GM18499 (cell line): ENCODE results near the gene SLC28A1.
A peak's percentile ranks its signal among the peaks of the same experiment; 100 is the strongest.
"Not testable (repeated sequence)": the region's sequence is repeated elsewhere in the genome, so short reads cannot be mapped to it uniquely, and the experiment has no call there.

ENCODE experiments used
- ATAC-seq: cut with Tn5 transposase; IDR thresholded peaks from one replicate; pipeline ENCODE4 v1.9.1; 2021; ENCODE audit warnings: moderate number of reproducible peaks; ENCODE audit not compliant: insufficient read depth, unreplicated experiment

The SLC28A1 gene

DNA sequence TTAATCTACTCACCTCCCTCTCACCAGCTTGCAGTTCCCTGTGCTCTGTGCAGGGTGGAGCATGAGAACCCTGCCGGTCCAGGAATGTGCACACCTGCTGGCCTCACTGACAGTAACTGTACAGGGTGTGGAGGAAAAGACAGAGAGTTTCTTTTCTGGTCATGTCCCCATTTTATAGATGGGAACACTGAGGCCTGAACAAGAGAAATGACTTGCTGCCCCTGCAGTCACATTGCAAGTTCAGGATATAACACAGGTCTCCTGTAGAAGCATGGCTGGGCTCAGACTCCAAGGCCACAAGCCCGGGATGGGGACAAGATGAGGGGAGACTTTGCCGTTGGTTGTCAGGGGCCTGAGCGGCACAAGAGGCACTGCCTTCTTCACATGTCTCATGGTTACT is 23.3 kb downstream of the SLC28A1 start:
- no peak for ATAC-seq

DNA sequence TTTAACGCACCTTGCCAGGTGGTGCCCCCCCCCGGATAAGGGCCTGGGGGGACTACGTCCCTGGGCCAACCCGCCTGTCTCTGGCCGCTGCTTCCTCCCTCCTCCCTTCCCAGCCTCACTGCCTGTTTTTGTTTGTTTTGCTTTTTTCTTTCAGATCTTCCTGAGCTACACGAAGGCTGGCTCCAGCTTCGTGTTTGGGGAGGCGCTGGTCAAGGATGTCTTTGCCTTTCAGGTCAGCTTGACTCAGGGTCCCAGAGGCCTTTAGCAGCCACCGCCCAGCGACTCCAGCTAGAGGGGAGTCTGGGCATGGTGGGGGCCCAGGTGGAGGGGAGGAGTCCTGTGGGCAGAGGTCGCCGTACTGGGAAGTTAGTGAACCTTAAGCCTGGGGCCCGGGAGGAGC is 24.1 kb downstream of the SLC28A1 start:
- no peak for ATAC-seq

DNA sequence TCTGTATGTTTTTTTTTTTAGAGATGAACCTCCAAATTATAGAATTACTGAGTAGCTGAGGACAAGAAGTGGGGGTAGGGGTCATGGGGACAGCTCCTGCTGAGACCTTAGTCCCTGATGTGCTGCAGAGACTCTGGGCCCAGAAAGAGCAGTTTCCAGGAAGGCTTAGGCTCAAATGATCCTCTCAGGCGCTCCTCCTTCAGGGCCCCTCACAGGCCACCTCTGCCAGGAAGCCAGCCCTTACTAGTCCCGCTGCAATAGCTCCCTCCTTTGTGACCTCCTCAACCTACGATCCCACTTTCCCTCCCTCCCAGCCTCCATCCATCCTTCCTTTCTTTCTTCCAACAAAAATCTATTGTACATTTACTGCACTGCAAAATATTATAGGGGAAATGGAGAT is 24.6 kb downstream of the SLC28A1 start:
- ATAC-seq, result no peak

DNA sequence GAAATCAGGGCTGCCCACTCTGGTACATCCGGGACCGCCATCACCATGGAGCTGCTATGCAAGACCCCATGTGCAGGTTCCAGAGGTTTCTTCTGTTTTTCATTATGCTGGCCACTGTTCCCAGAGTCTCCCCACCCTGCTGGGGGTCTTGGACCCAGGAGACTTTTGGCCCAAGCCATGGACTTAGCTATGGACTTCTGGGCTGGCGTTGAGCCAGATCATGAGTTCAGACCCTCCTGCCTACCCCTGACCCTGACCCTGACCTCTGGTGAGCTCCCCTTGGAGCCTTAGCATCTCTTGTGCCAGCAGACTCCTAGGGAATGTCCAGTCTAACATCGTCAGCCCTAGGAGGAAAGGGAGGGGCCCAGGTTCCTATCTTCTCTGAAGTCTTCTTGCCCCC is 25.3 kb downstream of the SLC28A1 start:
- no peak for ATAC-seq

DNA sequence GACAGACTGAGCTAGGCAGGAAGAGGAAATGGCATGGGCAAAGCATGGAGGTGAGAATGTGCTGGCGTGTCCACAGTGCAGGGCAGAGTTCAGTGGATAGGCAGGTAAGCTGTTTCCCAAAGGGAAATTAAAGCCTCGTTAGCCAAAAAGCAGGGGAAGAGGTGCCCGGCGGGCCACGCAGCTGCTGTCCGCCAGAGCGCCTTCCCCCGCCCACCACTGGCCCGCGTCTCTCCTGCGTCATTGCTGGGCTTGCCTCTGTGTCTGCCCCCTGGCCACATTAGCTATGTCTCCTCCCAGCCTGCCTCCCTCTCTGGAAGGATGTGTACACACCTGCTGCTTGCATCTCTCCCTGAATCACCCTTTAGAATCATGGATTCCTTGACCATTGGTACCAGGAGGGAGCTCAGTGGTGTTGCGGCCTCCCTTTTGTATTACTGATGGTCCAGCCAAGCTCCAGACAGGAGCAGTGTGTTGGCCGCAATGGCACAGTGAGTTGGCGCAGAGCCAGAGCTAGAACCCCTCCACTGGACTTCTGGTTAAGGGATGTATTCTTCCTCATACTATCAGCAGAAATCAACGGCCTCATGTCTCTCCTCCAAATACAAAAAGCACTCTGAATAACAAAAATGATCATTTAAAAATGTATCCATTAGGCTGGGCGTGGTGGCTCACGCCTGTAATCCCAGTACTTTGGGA is 26.6 kb downstream of the SLC28A1 start:
- ATAC-seq, result no peak

DNA sequence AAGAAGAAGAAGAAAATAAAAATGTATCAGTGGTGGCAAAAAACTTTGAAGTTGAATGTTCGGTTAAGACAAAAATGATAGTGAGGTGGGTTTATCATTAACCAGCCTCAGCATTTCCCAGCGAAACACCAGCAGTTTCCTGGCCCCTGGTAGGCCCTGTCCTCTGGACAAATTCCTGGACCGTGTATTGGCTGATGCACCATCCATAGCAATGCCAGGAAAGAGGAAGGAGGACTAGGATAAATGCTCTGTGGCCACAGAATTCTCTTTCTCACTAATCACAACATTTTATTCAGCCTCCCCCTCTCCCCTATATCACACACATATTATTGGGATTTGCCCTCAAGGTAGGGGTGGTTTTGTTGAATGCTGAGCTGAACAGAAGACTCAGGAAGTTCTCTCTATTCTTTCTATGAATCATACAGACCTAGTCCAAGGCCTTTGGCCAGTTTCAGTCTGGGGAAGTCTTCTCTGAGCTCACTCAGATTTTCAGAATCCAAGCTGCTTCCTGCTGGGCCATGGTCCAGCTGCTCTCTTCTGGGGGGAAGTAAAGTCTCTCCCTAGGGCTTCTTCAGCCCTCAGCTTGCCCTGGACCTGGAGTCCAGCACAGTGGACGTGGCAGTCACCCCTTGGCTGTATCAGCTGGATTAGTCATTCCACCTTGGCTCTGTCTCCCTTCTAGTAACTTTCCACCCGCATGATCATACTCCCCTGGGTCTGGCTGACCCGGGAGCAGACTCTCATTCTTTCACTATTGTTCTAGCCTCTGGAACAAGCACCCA is 27.6 kb downstream of the SLC28A1 start:
- no peak for ATAC-seq

DNA sequence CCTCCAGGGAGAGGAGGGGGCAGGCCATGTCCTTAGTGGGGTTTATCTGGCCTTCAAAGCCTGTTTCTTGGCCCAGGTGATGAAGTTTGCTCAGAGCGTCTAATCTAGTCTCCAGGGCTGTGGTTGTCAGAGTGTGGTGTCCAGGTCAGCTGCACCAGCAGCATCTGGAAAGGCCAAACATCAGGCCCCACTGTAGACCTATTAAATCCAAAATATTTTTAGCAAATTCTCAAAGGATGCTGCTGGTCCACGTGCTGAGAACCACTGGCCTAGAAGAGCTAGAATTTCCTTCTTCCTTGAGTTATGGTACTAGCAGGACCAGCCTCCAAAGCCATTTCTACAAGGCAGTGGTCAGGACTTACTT is 28.9 kb downstream of the SLC28A1 start:
- ATAC-seq, result no peak

DNA sequence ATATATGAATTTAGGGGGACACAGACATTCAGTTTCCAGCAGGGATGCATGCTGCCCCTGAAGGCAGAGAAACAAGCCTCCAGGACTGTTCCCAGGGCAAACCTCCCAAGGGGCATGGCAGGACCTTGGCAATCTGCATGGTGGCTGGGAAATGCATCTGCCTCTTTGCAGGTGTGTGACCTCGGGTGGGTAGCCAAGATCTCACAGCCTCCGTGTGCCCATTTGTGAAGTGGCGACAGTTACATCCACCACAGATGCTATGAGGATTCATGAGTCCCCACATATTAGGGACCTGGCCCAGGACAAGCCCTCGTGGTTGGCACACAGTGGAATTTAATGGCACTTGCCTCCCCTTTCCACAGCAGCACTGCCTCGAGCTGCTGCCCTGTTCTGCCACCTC is 29.9 kb downstream of the SLC28A1 start:
- no peak for ATAC-seq

DNA sequence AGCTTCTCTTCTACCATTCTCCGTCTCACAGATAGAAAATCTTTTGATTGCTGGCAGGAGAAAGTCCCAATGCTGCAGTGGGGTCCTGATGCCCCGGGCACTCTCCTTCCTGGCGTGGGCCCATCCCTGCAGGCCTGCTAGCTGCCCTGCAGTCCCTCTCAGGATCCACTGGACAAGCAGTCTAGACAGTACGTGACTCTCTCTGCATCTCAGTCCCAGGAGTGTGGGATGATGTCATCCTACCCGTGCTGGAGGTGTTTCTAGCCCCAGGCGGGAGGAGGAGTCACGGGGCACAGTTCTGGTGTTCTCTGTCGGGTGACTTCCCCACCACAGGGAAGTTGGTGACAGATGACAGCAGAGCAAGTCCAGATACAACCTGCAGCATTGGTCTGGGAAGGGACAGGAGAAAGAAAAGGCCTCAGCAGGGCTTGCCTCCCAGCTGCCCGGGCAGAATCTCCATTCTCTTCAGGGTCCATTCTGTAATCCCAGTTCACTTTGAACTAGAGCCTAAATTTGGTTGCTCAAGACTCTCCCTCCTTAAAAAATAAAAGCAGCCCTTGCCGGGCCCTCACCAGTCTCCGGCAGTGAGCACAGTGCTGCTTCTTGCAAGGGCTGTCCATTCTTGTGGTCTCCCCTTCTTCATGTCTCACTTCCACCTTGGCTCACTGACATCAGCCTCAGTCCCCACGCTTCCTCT is 30.6 kb downstream of the SLC28A1 start:
- ATAC-seq, result peak; percentile 86

DNA sequence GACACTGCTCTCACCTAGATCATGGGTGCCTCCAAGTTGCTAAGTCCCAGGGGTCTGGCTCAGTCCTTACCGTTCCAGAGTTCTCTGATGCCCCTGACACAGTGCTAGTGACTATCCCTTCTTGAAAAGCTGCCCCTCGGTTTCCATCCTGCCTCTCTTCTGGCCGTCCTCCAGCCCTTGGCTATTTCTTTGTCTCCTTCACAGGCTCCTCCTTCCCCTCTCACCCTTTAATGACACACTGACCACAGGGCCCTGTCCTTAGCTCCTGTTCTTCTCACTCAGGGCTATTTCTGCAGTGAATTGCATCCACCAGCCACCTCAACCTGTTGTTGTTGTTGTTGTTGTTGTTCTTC is 31.1 kb downstream of the SLC28A1 start:
- no peak for ATAC-seq

DNA sequence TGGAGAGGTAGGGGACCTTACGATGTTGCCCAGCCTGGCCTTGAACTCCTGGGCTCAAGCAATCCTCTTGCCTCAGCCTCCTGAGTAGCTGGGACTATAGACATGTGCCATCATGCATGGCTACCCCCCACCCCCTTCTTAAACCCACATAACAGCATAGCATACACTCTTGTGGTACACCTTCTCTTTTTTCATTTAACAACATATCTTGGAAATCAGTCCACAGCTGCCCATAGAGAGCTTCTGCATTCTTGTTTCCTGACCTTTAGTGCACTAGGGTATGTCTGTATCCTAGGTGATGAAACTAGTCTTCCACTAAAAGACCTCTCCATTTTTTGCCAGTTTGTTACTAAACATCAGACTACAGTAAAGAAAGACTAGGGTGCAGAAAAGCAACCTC is 33.0 kb downstream of the SLC28A1 start:
- no peak for ATAC-seq

DNA sequence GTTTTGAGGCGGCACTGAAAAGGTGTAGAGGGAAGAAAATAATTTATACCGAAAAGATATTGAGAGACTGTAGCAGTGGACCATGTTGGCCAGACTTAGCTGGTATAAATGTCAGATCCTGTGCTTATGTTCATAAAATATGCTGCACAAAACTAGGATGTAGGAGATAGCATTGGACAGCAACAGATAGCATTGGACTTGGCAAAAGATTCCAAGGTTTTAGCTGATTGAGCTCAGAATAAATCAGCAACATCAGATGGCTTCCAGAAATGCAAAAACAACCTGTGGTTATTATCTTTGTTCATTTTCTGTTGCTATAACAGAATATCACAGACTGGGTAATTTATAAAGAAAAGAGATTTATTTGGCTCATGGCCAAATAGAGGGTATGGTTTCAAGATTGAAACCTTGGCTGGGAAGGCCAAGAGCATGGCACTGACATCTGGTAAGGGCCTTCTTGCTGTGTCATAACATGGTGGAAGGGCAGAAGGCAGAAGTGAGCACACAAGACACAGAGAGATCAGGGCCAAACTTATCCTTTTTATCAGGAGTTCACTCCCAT is 34.7 kb downstream of the SLC28A1 start:
- ATAC-seq, result no peak

DNA sequence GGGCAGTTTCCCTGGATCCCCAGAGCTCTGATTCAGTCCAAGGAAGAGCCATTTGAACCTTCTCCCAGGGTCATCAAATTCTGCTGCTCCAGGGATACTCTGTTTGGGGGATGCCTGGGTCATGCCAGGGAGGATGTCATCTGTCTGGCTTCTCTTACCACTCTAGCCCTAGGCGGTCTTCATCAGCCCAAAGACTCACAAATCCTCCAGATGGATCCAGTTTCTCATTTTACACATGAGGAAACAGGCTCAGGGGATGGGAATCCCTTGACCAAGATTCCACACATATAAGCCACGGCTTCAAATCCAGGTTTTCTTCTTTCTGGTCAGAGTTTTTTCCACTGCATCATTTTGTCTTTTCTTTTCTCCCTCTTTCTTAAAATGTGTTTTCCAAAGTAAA is 36.7 kb downstream of the SLC28A1 start:
- ATAC-seq, result no peak

DNA sequence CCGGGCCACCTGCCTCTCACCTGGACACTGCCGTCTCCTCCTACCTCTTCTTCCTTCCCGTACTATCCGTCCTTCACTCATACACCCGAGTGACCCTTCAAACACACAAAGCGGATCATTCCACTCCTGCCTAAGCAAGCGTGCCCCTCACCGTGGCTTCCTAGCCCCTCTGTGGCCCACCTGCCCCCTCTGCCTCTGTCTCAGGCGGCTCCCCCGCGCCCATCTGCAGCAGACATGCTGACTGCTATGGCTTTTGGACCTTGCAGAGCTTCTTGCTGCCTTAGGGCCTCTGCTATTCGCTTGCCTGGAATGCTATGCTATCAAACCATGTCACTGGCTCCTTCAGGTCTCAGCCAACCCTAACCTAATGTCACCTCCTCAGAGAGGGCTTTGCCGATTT is 38.1 kb downstream of the SLC28A1 start:
- no peak for ATAC-seq

DNA sequence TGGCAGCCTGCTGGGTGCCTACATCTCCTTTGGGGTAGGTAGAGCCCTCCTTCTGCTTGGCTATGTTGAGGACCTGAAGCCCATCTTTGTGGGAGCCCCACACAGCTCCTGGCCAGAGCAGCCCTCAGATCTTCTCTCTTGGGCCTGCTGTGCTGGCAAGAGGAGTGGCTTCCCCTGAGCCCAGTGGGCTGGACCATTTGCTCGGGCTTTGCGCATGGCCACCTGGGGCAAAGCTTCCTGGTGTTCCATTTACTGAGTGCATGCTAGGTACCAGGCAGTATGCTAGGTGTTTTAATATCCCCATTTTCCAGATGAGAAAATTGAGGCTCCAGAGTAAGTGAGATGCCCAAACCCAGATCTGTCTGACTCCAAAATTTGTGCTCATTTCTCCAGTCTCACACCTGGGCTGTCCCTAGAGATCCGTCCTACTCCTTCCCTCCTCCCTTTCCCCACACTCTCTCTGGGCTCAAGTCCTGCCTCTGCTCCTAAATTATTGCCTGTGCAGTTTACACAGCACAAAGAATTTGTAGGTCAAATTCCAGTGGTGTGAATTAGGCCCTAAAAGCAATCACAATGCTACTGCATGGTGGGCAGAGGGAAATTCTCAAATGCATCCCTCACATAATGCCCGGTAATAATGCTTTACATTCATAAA is 39.7 kb downstream of the SLC28A1 start:
- ATAC-seq, result no peak

DNA sequence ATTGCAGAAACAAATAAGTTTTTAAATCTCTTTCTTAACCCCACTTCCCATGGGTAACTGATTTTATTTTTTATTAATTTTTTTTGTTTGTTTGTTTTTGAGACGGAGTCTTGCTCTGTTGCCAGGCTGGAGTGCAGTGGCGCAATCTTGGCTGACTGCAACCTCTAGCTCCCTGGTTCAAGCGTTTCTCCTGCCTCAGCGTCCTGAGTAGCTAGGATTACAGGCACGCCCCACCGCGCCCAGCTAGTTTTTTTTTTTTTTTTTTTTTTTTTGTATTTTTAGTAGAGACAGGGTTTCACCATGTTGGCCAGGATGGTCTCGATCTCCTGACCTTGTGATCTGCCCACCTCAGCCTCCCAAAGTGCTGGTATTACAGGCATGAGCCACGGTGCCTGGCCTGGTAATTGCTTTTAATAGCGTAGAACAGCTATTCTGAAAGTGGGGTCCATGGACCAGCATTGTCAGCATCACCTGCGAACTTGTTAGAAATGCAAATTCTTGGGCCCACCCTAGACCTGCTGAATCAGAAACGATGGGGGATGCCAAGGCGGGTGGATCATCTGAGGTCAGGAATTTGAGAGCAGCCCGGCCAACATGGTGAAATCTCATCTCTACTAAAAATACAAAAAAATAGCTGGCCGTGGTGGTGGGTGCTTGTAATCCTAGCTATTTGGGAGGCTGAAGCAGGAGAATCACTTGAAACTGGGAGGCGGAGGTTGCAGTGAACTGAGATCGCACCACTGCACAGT is 40.5 kb downstream of the SLC28A1 start:
- ATAC-seq, result not testable (repeated sequence)

DNA sequence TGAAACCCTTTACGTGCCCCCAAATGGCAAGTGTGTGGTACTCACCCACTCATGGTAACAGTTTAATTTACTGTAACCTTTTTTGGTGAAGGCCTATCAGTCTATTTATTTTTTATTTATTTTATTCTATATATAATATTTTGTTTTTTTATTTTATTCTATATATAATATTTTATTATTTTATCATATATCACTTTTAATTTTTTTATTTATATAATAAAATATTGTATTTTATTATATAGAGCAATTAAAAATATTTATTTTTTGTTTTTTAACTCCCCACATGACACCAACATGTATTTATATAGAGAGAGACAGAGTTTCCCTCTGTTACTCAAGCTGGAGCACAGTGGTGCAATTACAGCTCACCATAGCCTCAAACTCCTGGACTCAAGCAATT is 41.4 kb downstream of the SLC28A1 start:
- no peak for ATAC-seq

DNA sequence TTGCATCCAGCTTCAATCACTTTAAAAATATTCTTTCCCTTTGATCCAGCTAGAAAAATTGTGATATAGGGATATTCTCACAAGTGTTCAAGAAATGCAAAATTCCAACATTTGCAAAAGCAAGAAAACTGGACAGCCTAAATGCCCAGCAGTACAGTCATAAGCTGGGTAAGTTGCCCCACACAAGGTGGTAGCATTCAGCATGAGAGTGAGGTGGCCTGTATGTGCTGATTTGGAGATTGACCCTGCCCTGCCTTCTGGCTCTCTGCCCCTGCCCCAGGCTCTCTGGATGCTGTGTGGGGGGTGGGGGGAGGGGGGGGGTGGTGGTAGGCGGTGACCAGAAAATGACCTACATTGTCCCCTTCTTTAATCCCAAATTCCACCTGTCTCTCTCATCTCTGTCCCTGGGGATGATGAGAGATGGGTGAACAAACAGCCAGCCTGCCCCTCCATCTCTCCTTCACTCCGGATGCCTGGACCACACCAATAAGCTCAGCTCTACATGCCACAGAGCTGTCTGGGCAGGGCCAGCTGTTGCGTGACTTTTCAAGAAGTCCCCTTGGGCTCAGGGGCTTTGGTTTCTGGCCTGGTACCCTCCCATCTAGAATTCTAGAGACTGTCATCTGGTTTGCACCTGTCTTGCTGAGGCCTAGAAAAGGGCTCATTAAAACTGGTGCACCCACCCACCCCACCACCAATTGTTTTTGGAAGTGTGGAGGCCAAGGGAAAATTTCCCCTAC is 42.2 kb downstream of the SLC28A1 start:
- ATAC-seq, result no peak

DNA sequence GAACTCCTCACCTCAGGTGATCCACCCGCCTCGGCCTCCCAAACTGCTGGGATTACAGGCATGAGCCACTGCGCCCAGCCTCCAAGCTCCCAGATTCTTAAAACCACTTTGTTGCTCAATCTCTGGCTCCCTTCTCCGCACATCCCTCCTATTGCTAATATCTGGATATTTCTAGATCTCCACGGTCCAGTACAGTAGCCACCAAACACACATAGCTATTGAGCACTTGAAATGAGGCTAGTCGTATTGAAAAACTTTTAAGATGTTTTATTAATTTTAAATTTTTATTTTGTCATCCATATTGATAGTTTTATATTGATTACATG is 44.3 kb downstream of the SLC28A1 start:
- ATAC-seq, result no peak
